ENCODE data around the gene PPCDC.

DNA sequence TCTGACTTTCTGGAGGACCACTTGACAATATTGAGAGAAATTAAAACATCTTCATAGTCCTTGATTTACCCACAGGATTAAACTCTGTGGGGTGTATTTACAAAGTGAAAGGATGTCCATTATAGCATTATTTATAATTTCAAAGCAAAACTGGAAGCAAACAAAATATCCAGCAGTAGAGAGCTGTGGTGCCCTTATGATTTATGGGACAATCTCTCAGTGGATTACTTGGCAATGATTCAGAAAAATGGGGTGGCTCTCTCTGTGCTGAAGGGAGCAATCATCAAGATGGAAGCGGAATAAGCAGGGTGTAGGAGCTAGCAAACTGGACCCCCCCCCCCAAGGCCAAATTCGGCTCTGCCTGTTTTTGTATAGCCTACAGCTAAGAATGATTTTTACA lies 9.0 kb downstream of the PPCDC start:
- TF ChIP-seq, protein P1, sequence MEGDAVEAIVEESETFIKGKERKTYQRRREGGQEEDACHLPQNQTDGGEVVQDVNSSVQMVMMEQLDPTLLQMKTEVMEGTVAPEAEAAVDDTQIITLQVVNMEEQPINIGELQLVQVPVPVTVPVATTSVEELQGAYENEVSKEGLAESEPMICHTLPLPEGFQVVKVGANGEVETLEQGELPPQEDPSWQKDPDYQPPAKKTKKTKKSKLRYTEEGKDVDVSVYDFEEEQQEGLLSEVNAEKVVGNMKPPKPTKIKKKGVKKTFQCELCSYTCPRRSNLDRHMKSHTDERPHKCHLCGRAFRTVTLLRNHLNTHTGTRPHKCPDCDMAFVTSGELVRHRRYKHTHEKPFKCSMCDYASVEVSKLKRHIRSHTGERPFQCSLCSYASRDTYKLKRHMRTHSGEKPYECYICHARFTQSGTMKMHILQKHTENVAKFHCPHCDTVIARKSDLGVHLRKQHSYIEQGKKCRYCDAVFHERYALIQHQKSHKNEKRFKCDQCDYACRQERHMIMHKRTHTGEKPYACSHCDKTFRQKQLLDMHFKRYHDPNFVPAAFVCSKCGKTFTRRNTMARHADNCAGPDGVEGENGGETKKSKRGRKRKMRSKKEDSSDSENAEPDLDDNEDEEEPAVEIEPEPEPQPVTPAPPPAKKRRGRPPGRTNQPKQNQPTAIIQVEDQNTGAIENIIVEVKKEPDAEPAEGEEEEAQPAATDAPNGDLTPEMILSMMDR (IDR thresholded peaks at IDR 0.05) = no peak
- TF ChIP-seq POLR2A (IDR thresholded peaks at IDR 0.05) = no peak
- no peak for TF ChIP-seq POLR2AphosphoS5 (IDR thresholded peaks at IDR 0.05)

Data from upper lobe of left lung (tissue), 4 donors.